Measurements from ENCODE around the gene C16orf78.

DNA sequence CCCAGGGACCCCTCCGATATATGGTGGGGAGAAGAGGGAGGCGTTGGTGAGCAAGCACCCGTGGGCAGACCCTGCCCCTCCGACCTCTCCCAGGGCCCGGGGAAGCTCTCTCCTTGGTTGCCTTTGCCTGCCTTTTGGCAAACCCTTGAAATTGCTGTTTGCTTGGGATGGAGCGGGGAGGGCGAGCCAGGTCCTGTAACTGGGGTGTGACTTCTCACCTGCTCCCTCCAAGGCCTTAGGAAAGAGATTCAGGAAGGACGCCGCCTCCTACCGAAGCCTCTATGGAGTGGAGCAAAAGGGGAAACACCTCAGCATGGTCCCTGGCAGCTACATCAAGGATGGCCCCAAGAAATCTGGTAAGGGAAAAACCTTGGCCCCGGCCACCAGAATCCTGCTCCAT is 4.6 kb downstream of the C16orf78 start:
- TF ChIP-seq EZH2 (IDR thresholded peaks at IDR 0.05; ENCODE audit: borderline replicate concordance, low read length) = no peak
- TF ChIP-seq, protein P1, sequence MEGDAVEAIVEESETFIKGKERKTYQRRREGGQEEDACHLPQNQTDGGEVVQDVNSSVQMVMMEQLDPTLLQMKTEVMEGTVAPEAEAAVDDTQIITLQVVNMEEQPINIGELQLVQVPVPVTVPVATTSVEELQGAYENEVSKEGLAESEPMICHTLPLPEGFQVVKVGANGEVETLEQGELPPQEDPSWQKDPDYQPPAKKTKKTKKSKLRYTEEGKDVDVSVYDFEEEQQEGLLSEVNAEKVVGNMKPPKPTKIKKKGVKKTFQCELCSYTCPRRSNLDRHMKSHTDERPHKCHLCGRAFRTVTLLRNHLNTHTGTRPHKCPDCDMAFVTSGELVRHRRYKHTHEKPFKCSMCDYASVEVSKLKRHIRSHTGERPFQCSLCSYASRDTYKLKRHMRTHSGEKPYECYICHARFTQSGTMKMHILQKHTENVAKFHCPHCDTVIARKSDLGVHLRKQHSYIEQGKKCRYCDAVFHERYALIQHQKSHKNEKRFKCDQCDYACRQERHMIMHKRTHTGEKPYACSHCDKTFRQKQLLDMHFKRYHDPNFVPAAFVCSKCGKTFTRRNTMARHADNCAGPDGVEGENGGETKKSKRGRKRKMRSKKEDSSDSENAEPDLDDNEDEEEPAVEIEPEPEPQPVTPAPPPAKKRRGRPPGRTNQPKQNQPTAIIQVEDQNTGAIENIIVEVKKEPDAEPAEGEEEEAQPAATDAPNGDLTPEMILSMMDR (conservative IDR thresholded peaks at IDR 0.05 in 1 of 2, IDR thresholded peaks at IDR 0.05 in 1 of 2; ENCODE audit: extremely low read depth in 1 of 2, insufficient read depth in 1 of 2, low read depth in 1 of 2, low read length in 2 of 2) = no peak

Data from mammary epithelial cell (primary cell).